M059J (cell line): Measurements from ENCODE around the gene DOCK2. TPM values are rescaled to one million over a fixed set of nuclear protein-coding genes. Genes with fewer than 3 reads are reported as not detected.

Experiments used
- DNase-seq: peaks from one replicate; pipeline ENCODE4 v3.0.0-alpha.2; 2012; ENCODE audit warnings: low read depth
- total RNA-seq: library from RNA; depleted of rRNA; stranded (reverse); fragments of >200 nt; shearing (Covaris generic); gene quantifications from 2 replicates; pipeline ENCODE4 v1.2.3, GENCODE V29; 2014

DOCK2 gene
- total RNA-seq, 1 experiment from 2014 or later: 45.9 TPM

DNA sequence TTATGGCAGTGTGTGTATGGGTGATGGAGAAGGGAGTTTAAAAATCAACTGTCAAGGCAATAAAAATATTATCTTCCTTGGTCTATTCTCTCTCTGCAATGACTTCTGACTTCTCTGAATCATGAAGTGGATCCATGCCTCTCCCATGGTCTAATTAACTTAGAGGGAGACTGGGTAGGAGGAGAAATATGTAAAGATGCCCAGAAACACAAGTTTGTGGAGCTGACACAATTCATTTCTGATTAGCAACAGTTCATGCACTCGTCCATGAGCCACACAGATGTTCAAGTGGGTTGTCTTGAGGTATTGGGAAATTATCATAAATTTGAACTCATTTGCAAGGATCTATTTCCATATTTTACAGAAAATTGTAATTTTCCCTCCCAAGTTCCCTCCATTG lies 305.1 kb downstream of the DOCK2 start:
- DNase-seq: no peak

DNA sequence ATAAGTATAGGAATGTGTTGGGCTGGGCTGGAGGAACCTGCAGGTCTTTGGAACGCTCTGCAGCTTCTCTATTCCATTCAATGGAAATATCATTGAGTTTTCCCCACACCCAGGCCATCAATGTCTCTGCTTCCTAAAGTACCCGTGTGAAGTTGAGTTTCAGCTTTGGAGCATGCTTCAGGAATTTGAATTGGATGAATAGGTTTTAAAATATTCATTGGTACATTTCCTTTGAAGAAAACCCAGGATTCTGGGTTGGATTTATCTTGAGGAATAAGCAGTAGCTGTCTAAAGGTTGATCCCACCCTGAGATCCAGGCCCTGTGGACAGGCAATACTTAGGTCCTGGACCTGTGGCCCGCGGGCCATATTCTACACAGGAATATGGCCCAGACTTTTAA lies 306.0 kb downstream of the DOCK2 start:
- no peak for DNase-seq

GRCh38 chr5:169944115-169944514 lies 307.0 kb downstream of the DOCK2 start:
- no peak for DNase-seq

GRCh38 chr5:169944922-169945680 lies 308.0 kb downstream of the DOCK2 start:
- DNase-seq: no peak

- peak; percentile 87 for DNase-seq
Observed at GRCh38 chr5:169945831-169946261, 308.8 kb downstream of the DOCK2 start.

- DNase-seq: no peak
Observed at GRCh38 chr5:169946743-169947295, 309.7 kb downstream of the DOCK2 start.

DNA sequence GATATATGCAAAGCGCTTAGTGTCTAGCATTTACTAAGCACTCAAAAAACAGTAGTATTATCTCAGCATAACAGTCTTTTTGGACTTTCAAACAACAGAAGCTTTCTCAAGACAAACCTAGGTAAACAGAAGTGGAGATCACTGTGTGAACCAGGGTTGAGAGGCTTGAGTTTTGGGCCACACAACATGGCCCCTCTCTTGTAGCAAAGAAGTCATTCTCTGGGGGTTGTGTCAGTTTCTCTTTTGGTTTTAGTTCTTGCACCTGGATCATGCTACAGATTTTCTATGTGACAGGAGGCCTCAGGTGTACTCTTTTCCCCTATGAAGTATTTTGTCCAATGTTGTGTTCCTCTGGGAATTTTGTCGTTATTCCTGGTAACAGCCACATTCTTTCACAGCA lies 313.3 kb downstream of the DOCK2 start:
- no peak for DNase-seq

- DNase-seq: peak; percentile 82
Observed at GRCh38 chr5:169953196-169953595, 316.1 kb downstream of the DOCK2 start.

DNA sequence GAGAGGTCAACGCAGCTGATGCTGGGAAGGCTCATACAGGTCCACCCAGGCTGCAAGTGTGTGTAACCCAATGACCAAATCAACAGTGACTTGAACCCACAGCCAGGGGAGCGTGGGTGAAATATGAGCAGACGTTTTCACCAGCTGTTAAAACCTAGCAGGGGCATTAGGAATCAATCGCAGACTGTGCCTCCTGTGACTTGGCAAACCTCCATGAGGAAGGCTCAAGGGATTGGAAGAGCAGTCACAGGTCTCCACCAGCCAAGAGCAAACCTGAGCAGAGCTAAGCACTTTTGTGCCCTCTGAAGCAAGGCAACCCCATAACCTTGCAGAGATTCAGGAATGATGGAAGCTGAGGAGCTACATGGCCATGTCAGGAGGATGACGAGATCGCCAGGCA lies 317.7 kb downstream of the DOCK2 start:
- no peak for DNase-seq

DNA sequence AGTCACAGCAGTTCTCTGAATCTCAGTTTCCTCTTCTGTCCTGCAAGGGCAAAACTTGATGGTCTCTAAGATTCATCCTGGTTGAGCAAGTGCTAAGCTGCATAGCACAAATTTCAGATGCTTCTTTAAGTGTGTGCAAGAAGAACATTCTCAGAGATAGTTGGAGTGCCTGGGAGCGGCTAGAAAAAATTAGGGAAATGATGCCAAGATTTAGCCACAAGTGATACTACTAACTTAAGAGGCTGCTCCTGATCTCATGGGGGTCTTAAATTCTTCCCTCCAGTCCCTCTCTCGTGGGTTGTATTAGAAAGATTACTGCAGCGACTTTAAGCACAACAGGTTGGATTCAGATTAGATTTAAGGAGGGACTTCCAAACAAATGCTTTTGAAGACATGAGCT lies 319.1 kb downstream of the DOCK2 start:
- no peak for DNase-seq

DNA sequence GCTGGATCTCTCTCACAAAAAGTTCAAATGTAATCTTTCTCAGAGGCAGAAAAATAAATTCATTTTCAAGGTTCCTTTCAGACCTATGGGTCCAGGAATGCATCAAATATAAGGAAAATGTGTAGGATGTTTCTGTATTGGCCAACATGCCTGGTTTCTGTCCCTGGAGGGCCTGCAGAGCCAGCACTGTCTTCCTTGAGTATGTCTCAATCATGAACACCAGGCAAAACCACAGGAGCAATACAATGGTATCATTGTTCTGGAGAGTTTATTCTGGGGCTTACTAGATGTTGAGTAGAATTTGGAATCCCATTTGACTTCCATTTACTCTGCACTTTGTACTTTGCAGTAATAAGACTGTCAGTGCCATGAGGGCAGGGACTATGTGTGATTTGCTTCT lies 319.7 kb downstream of the DOCK2 start:
- peak; percentile 46 for DNase-seq

- DNase-seq: no peak
Observed at GRCh38 chr5:169958278-169958677, 321.2 kb downstream of the DOCK2 start.

DNA sequence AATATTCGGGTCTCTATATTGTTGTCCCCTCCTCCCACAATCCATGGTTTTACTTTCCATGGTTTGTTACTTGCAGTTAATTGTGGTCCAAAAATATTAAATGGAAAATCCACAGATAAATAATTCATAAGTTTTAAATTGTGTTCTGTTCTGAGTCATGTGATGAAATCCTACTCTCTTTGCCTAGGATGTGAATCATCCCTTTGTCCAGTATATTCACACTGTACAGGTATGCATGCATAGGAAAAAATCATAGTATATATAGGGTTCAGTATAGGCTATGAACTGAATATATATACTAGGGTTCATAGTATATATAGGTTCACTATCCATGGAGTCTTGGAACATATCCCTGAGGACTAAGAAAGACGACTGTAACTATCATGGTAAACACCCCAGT lies 323.6 kb downstream of the DOCK2 start:
- no peak for DNase-seq

- DNase-seq: no peak
Observed at GRCh38 chr5:169964246-169964645, 327.2 kb downstream of the DOCK2 start.

GRCh38 chr5:169970339-169970738 lies 333.3 kb downstream of the DOCK2 start:
- no peak for DNase-seq

- peak; percentile 95 for DNase-seq
Observed at GRCh38 chr5:169970911-169971765, 334.1 kb downstream of the DOCK2 start.

GRCh38 chr5:169971780-169972179 lies 334.7 kb downstream of the DOCK2 start:
- DNase-seq: no peak

GRCh38 chr5:169973056-169973455 lies 336.0 kb downstream of the DOCK2 start:
- no peak for DNase-seq

DNA sequence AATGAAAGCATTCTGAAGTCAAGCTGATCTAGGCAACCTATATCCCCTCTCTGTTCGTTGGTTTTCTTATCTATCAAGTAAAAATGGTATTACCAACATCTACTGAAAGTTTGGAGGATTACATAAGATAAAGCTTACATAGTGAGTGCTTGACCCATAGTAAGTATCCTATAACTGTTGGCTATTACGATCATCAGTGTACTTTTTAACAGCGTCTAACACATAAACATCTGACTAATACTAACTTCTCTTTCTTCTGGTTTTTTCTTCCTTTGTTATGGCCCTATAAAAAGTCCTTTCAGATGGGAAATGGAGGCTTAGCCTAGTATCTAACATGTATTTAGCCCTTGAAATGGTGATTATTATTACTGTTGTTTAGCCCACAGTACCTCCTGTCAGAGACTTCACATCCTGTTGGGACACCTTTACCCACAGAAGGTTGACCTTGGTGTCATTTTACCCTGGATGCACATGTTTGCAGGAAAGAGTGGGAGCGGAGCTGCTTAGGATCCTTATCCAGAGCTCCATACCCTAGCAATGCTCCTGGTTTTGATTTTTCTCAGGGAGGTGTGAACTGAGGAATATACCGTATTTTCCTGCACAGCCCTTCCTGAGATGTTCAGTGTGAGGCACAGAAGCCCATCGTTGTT lies 337.2 kb downstream of the DOCK2 start:
- peak; percentile 65 for DNase-seq

- DNase-seq: peak; percentile 58
Observed at GRCh38 chr5:169978714-169979113, 341.6 kb downstream of the DOCK2 start.

DNA sequence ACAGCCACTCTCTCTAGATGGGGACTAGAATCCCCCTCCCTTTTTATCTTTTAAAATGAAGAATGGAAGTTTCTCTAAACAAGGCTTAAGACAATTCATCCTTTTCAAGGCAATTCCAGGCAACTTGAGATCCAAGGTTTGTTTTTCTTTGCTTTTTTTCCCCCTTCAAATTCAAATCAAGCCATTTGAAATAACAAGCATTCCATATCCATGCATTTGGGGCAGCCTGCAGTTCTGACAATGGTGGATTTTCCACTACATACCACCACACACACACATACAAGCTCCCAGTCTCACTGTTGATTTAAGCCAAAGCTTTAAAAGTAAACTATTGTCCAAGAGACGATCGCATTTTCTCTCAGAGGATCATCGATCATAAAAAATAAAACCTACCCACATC lies 342.8 kb downstream of the DOCK2 start:
- DNase-seq: peak; percentile 22

DNA sequence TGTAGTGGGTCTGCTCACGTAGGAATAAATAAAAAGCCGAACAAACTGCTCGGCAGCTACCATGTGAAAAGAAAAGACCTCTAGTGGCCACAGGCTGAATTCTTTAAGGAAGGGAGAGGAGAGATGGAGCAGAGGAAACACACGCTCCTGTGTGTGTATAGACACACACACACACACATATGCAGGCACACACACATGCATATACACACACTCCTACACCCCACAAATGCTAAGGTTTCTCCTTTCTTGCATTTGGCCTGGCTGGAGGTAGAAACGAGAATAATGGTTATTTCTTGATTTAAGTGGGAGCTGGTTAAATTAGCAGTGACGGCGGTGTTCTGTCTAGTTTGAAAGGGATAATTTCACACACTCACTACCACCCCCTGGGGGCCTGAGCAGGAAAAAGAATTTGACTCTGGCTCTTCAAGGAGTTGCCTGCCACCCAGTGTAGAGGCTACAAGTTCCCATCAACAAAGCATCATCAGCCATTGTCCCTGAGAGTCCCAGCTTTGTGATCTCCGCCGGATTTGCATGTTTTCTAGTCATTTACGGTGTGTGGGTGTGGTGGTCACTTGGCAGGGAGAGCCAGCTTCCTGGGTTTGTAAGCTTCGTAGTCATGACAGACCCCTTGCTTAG lies 343.5 kb downstream of the DOCK2 start, which contains the start of gene INSYN2B:
Gene INSYN2B, minus strand, starts transcription at position 78 of the 636 bp plus-strand sequence. CDS start 96,597 bp downstream, outside the sequence.
- peak; percentile 90 for DNase-seq
